T-helper 22 cell (primary cell): ENCODE measurements around the gene MRTFA.
"Not testable (repeated sequence)": the region's sequence is repeated elsewhere in the genome, so short reads cannot be mapped to it uniquely, and the experiment has no call there.

Experiments used
- DNase-seq: peaks from one replicate; pipeline ENCODE4 v3.0.0-alpha.2; 2020; ENCODE audit warnings: low read depth

MRTFA gene

GRCh38 chr22:40595497-40596234 is 40.9 kb downstream of the MRTFA start:
- no peak for DNase-seq

GRCh38 chr22:40594924-40595323 is 41.6 kb downstream of the MRTFA start:
- DNase-seq: no peak

- no peak for DNase-seq
These were observed 42.2 kb downstream of the MRTFA start for GRCh38 chr22:40594346-40594745.

- DNase-seq: no peak
These were observed 42.9 kb downstream of the MRTFA start for GRCh38 chr22:40593460-40594273.

- DNase-seq: no peak
These were observed 44.0 kb downstream of the MRTFA start for GRCh38 chr22:40592352-40593113.

GRCh38 chr22:40588726-40589125 is 47.8 kb downstream of the MRTFA start:
- DNase-seq: no peak

- no peak for DNase-seq
These were observed 49.7 kb downstream of the MRTFA start for GRCh38 chr22:40586781-40587180.

GRCh38 chr22:40585310-40585751 is 51.2 kb downstream of the MRTFA start:
- DNase-seq: no peak

GRCh38 chr22:40584766-40585165 is 51.8 kb downstream of the MRTFA start:
- DNase-seq: not testable (repeated sequence)

GRCh38 chr22:40583053-40583741 is 53.3 kb downstream of the MRTFA start:
- DNase-seq: no peak

GRCh38 chr22:40582063-40582462 is 54.5 kb downstream of the MRTFA start:
- DNase-seq: no peak

GRCh38 chr22:40580631-40581030 is 55.9 kb downstream of the MRTFA start:
- DNase-seq: no peak

GRCh38 chr22:40578171-40578570 is 58.3 kb downstream of the MRTFA start:
- no peak for DNase-seq

GRCh38 chr22:40572976-40573375 is 63.5 kb downstream of the MRTFA start:
- no peak for DNase-seq

- DNase-seq: no peak
These were observed 64.6 kb downstream of the MRTFA start for GRCh38 chr22:40571887-40572286.

- no peak for DNase-seq
These were observed 68.7 kb downstream of the MRTFA start for GRCh38 chr22:40567626-40568328.

- DNase-seq: no peak
These were observed 69.4 kb downstream of the MRTFA start for GRCh38 chr22:40567106-40567505.

GRCh38 chr22:40560994-40561515 is 75.5 kb downstream of the MRTFA start:
- DNase-seq: no peak

- DNase-seq: no peak
These were observed 76.0 kb downstream of the MRTFA start for GRCh38 chr22:40560551-40560950.

- no peak for DNase-seq
These were observed 78.5 kb downstream of the MRTFA start for GRCh38 chr22:40557972-40558371.

- DNase-seq: no peak
These were observed 79.9 kb downstream of the MRTFA start for GRCh38 chr22:40556641-40557040.
